Gastroesophageal sphincter (tissue), 4 donors: ENCODE data around the gene RHNO1. TPM values are rescaled to one million over a fixed set of nuclear protein-coding genes. Genes with fewer than 3 reads are reported as not detected.

ENCODE experiments used
- ATAC-seq: fragments of 150-250 bp; one replicate; pipeline ENCODE4 v1.9.1; 2016; ENCODE audit warnings: mild to moderate bottlenecking, moderate library complexity
- H3K27ac ChIP-seq, 4 donors: fragments of 200-600 bp; sonication (generic) in 3 of 4; 1 replicate in 3 of 4; 2 replicates in 1 of 4; pipeline ENCODE4 v1.5.1; 2016 to 2019
- H3K27me3 ChIP-seq: fragments of 200-600 bp; sonication (generic); one replicate; pipeline ENCODE4 v1.5.1; 2019
- H3K36me3 ChIP-seq, 2 donors: fragments of 200-600 bp; sonication (generic); one replicate each; pipeline ENCODE4 v1.5.1; 2019; ENCODE audit warnings: control low read depth in 1 of 2
- H3K4me1 ChIP-seq, 3 donors: fragments of 200-600 bp; sonication (generic); 1 replicate in 2 of 3; 2 replicates in 1 of 3; pipeline ENCODE4 v1.5.1; 2016 to 2019; ENCODE audit warnings: control low read depth in 2 of 3
- H3K4me3 ChIP-seq, 2 donors: fragments of 200-600 bp; sonication (generic); one replicate each; pipeline ENCODE4 v1.5.1; 2019; ENCODE audit warnings: mild to moderate bottlenecking in 1 of 2, moderate library complexity in 1 of 2
- H3K9me3 ChIP-seq, 3 donors: fragments of 200-600 bp; sonication (generic); one replicate each; pipeline ENCODE4 v1.5.1; 2017 to 2019; ENCODE audit warnings: control low read depth in 2 of 3
- EP300 ChIP-seq: sonication (generic); formaldehyde crosslinking; IDR thresholded peaks from one replicate; pipeline ENCODE4 v1.6.1; 2017; ENCODE audit warnings: antibody characterized with exemption, mild to moderate bottlenecking
- POLR2A ChIP-seq, 2 donors: fragments of 450-650 bp; IDR thresholded peaks; one replicate each; pipeline ENCODE4 v1.6.1; 2017; ENCODE audit warnings: antibody characterized with exemption in 2 of 2, mild to moderate bottlenecking in 2 of 2, moderate library complexity in 1 of 2
- POLR2AphosphoS5 ChIP-seq: sonication (generic); formaldehyde crosslinking; IDR thresholded peaks from one replicate; pipeline ENCODE4 v1.6.1; 2017; ENCODE audit warnings: antibody characterized with exemption
- WGBS, 2 donors: methylation state at CpG; one replicate each; pipeline ENCODE4 v1.1.5; 2018; ENCODE audit warnings: low coverage in 1 of 2; 5-methylcytosine and 5-hydroxymethylcytosine counted together
- total RNA-seq, 4 donors: library from RNA; depleted of rRNA; stranded (reverse); fragments of >200 nt; gene quantifications; one replicate each; pipeline ENCODE4 v1.1.0, GENCODE V29; 2016
- TF ChIP-seq, protein P1 (sequence below), 4 experiments: fragments of 200-600 bp in 2 of 4; fragments of 450-650 bp in 2 of 4; sonication (generic) in 1 of 4; IDR thresholded peaks; one replicate each; pipeline ENCODE4 v1.5.1; 2017 to 2019; ENCODE audit warnings: antibody characterized with exemption in 4 of 4, mild to moderate bottlenecking in 2 of 4, moderate library complexity in 2 of 4

The RHNO1 gene
- total RNA-seq, 4 donors from 2014 or later: 8.2 to 12.5 (median 9.5) TPM

- H3K27ac ChIP-seq: no peak overlapping the region
- ATAC-seq: no peak
- no peaks in the 10 kb centered on the region for H3K27me3 ChIP-seq
- H3K4me1 ChIP-seq: peaks cover 0 to 7% (median 0%) of the 10 kb centered on the region in 3 donors
- no peak overlapping the region for H3K4me3 ChIP-seq
- TF ChIP-seq POLR2A (IDR thresholded peaks at IDR 0.05): no peak
- TF ChIP-seq EP300: no peak
- TF ChIP-seq, protein P1, sequence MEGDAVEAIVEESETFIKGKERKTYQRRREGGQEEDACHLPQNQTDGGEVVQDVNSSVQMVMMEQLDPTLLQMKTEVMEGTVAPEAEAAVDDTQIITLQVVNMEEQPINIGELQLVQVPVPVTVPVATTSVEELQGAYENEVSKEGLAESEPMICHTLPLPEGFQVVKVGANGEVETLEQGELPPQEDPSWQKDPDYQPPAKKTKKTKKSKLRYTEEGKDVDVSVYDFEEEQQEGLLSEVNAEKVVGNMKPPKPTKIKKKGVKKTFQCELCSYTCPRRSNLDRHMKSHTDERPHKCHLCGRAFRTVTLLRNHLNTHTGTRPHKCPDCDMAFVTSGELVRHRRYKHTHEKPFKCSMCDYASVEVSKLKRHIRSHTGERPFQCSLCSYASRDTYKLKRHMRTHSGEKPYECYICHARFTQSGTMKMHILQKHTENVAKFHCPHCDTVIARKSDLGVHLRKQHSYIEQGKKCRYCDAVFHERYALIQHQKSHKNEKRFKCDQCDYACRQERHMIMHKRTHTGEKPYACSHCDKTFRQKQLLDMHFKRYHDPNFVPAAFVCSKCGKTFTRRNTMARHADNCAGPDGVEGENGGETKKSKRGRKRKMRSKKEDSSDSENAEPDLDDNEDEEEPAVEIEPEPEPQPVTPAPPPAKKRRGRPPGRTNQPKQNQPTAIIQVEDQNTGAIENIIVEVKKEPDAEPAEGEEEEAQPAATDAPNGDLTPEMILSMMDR (IDR thresholded peaks at IDR 0.05): no peak
- TF ChIP-seq POLR2AphosphoS5: no peak
- peaks cover 0 to 22% of the 10 kb centered on the region in 2 donors for H3K36me3 ChIP-seq
- 100% methylated on average over 2 to 6 of the region's 25 CpGs for WGBS, 2 donors
- no peaks in the 10 kb centered on the region for H3K9me3 ChIP-seq
Measured at GRCh38 chr12:2854669-2855453, 22.2 kb upstream of the RHNO1 start.

GRCh38 chr12:2855546-2855945 lies 21.5 kb upstream of the RHNO1 start:
- H3K27ac ChIP-seq: no peak overlapping the region
- no peaks in the 10 kb centered on the region for H3K27me3 ChIP-seq
- ATAC-seq: no peak
- 83 to 97% methylated on average over 5 of the region's 7 CpGs for WGBS, 2 donors
- H3K4me1 ChIP-seq: peaks cover 0 to 7% (median 0%) of the 10 kb centered on the region in 3 donors
- peaks cover 0 to 22% of the 10 kb centered on the region in 2 donors for H3K36me3 ChIP-seq
- no peaks in the 10 kb centered on the region for H3K9me3 ChIP-seq
- no peak overlapping the region for H3K4me3 ChIP-seq
- TF ChIP-seq POLR2AphosphoS5 (no peak), POLR2A (IDR thresholded peaks at IDR 0.05) (no peak), EP300 (no peak)
- TF ChIP-seq, protein P1 (IDR thresholded peaks at IDR 0.05): no peak

GRCh38 chr12:2856051-2856450 lies 21.0 kb upstream of the RHNO1 start:
- Histone ChIP-seq H3K27ac (no peak overlapping the region), H3K9me3 (no peaks in the 10 kb centered on the region), H3K4me1 (peaks cover 0 to 7% (median 0%) of the 10 kb centered on the region in 3 donors), H3K27me3 (no peaks in the 10 kb centered on the region), H3K36me3 (peaks cover 0 to 22% of the 10 kb centered on the region in 2 donors), H3K4me3 (no peak overlapping the region)
- WGBS, 2 donors: 95 to 100% methylated on average over 1 to 3 of the region's 3 CpGs
- TF ChIP-seq POLR2A (IDR thresholded peaks at IDR 0.05): no peak
- TF ChIP-seq POLR2AphosphoS5: no peak
- no peak for TF ChIP-seq EP300
- ATAC-seq: no peak

DNA sequence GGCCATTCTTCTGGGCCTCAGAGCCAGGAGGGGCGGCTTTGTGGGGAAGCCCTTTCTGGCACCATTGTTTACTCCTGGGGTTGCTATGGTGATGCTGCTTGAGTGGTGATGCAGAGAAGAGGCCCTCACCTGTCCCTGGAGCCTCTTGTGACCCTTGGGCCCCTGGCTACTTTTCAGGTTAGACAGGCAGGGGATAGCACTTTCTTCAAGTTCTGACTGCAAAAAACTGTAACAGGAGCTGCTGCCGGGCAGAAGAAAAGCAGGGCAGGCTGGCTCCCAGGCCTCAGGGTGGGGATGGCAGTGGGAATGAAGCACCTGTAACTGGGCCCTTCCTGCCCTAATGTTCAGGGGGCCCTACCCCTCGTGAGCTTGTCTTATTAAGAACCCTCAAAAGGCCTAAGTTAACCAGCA lies 20.0 kb upstream of the RHNO1 start, which contains the start of gene TEX52:
TSS of gene TEX52 (minus strand) at position 19 of the 411 bp plus-strand sequence. CDS start at position 6, 13 bp downstream.
- no peak for ATAC-seq
- H3K9me3 ChIP-seq: no peaks in the 10 kb centered on the region
- H3K27ac ChIP-seq: no peak within 1 kb of the TSS
- WGBS, 2 donors: 93% methylated on average over 2 of the region's 3 CpGs; no CpG with 5 or more reads in 1 of the 2 donors
- TF ChIP-seq EP300: no peak
- no peak for TF ChIP-seq POLR2AphosphoS5
- no peak for TF ChIP-seq POLR2A (IDR thresholded peaks at IDR 0.05)
- TF ChIP-seq, protein P1 (IDR thresholded peaks at IDR 0.05): no peak
- no peak within 1 kb of the TSS for H3K4me3 ChIP-seq
- H3K36me3 ChIP-seq: peaks cover 0 to 22% of the 10 kb centered on the region in 2 donors
- no peaks in the 10 kb centered on the region for H3K27me3 ChIP-seq
- peaks cover 0 to 7% (median 0%) of the 10 kb centered on the region in 3 donors for H3K4me1 ChIP-seq

DNA sequence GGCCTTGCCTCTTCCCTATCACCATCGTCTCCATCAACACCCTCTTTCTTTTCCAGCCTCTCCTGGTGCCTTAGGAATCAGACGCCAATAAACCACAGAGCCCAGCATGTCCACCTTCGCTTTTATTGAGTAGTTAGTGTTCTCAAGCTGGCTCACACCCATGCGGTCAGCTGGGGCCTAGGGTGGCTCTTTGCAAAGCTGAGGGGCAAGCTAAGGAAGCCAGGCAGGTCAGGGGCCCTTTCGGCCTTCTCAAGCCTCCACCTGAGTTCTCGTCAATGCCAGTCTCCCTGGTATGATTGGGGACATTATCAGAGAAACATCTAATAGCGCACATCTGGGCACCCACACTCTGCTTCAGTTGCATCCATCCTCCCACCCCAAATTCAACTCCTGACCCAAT lies 19.4 kb upstream of the RHNO1 start:
- no peaks in the 10 kb centered on the region for H3K9me3 ChIP-seq

More for the DNA sequence above, 19.4 kb upstream of the RHNO1 start:
- Histone ChIP-seq H3K4me3 (no peak overlapping the region), H3K36me3 (peaks cover 0 to 22% of the 10 kb centered on the region in 2 donors), H3K4me1 (peaks cover 0 to 7% (median 0%) of the 10 kb centered on the region in 3 donors), H3K27me3 (no peaks in the 10 kb centered on the region), H3K27ac (no peak overlapping the region)
- no CpG with 5 or more reads among the region's 7 CpGs for WGBS, 2 donors
- TF ChIP-seq, protein P1 (IDR thresholded peaks at IDR 0.05): no peak
- TF ChIP-seq POLR2AphosphoS5 (no peak), EP300 (no peak), POLR2A (IDR thresholded peaks at IDR 0.05) (no peak)
- no peak for ATAC-seq
